HepG2 (cell line): ENCODE results near the gene PAK3. TPM values are rescaled to one million over a fixed set of nuclear protein-coding genes. Genes with fewer than 3 reads are reported as not detected.

Experiments used
- ATAC-seq: fragments of 200-7000 bp; cut with Tn5 transposase; 3 replicates; pipeline ENCODE4 v1.9.1; 2020; ENCODE audit warnings: mild to moderate bottlenecking, moderate library complexity
- BruUV-seq: library from RNA; stranded (reverse); fragments of 400-500 nt; replicated peaks from 2 replicates; lab custom pipeline; 2021; lab: Mats Ljungman, UMichigan
- CTCF ChIA-PET: fragments of 300-600 bp; formaldehyde crosslinking; extraction: SDS; loops from one replicate; lab custom pipeline; 2021; ENCODE audit warnings: low total read pairs, inconsistent platforms, low intra/inter-chr PET ratio; lab: Yijun Ruan, JAX
- POLR2A ChIA-PET: fragments of 350-600 bp; sonication (Branson Sonifier 250); formaldehyde crosslinking; loops from one replicate; lab custom pipeline; 2020; ENCODE audit warnings: antibody characterized with exemption, inconsistent platforms; lab: Yijun Ruan, JAX
- DNase-seq: peaks from one replicate; pipeline ENCODE4 v3.0.0-alpha.2; 2015; ENCODE audit warnings: low spot score
- FAIRE-seq: peaks from 3 replicates; lab custom pipeline; 2011; peaks lifted over from hg19 to GRCh38; lab: Jason Lieb, UNC
- H2AFZ ChIP-seq: one replicate; pipeline ENCODE4 v1.6.1; 2011; ENCODE audit warnings: low read length, inconsistent platforms
- H3K27ac ChIP-seq: fragments of 300-600 bp; 3 replicates; pipeline ENCODE4 v1.8.0; 2011; ENCODE audit warnings: mixed run types, mild to moderate bottlenecking, mixed read lengths, low read length, inconsistent platforms; ENCODE audit not compliant: insufficient read depth; ENCODE audit errors: extremely low read length
- H3K27me3 ChIP-seq, 2 experiments: fragments of 200-600 bp in 1 of 2; 2 replicates in 1 of 2; 3 replicates in 1 of 2; pipeline versions ENCODE4 v1.6.0 to v1.8.0; 2011; ENCODE audit warnings: low read length in 2 of 2, mild to moderate bottlenecking in 2 of 2, moderate library complexity in 2 of 2, inconsistent platforms in 1 of 2; ENCODE audit not compliant: insufficient read depth in 2 of 2, control insufficient read depth in 1 of 2
- H3K36me3 ChIP-seq, 2 experiments: fragments of 200-600 bp in 1 of 2; replicated peaks in 1 of 2; 2 replicates in 1 of 2; 3 replicates in 1 of 2; pipeline versions ENCODE4 v1.5.1 to v1.8.0; 2011; ENCODE audit warnings: low read length in 2 of 2, inconsistent platforms in 1 of 2; ENCODE audit not compliant: insufficient read depth in 2 of 2, control insufficient read depth in 1 of 2
- H3K4me1 ChIP-seq: 2 replicates; pipeline ENCODE4 v1.5.1; 2012; ENCODE audit warnings: low read length, inconsistent platforms; ENCODE audit not compliant: insufficient read depth
- H3K4me2 ChIP-seq: 2 replicates; pipeline ENCODE4 v1.6.0; 2011; ENCODE audit warnings: low read depth, low read length, inconsistent platforms
- H3K4me3 ChIP-seq, 3 experiments: fragments of 200-600 bp in 1 of 3; sonication (generic), shearing (Covaris generic) in 1 of 3; replicated peaks in 1 of 3; 2 replicates each; pipeline ENCODE4 v1.5.1; 2011 to 2016; ENCODE audit warnings: low read length in 3 of 3, inconsistent platforms in 2 of 3, low read depth in 2 of 3, mild to moderate bottlenecking in 2 of 3, control low read depth in 1 of 3, mixed read lengths in 1 of 3; ENCODE audit not compliant: insufficient read depth in 1 of 3
- H3K79me2 ChIP-seq: one replicate; pipeline ENCODE4 v1.6.1; 2011; ENCODE audit warnings: low read length, inconsistent platforms; ENCODE audit not compliant: insufficient read depth
- H3K9ac ChIP-seq: 2 replicates; pipeline ENCODE4 v1.6.0; 2011; ENCODE audit warnings: mild to moderate bottlenecking, low read depth, low read length, inconsistent platforms; ENCODE audit not compliant: insufficient read depth
- H3K9me3 ChIP-seq: 2 replicates; pipeline ENCODE4 v1.5.1; 2012; ENCODE audit warnings: mild to moderate bottlenecking, low read length
- H4K20me1 ChIP-seq: 2 replicates; pipeline ENCODE4 v1.6.0; 2011; ENCODE audit warnings: inconsistent platforms, mild to moderate bottlenecking, low read length, moderate library complexity; ENCODE audit not compliant: insufficient read depth
- BCL6 ChIP-seq: IDR thresholded peaks from 2 replicates; pipeline ENCODE4 v1.6.1; 2016; ENCODE audit warnings: missing genetic modification reagents, missing compliant biosample characterization
- BHLHE40 ChIP-seq: IDR thresholded peaks from 2 replicates; pipeline ENCODE4 v1.6.1; 2011; ENCODE audit warnings: low read length, improper control_type of control experiment
- BORCS8-MEF2B ChIP-seq: sonication (generic); formaldehyde crosslinking; IDR thresholded peaks from 2 replicates; pipeline ENCODE4 v1.8.0; 2022; ENCODE audit warnings: mild to moderate bottlenecking, missing genetic modification reagents
- CHD4 ChIP-seq: fragments of 200-600 bp; sonication (generic); IDR thresholded peaks from 2 replicates; pipeline ENCODE4 v1.7.0; 2017; ENCODE audit warnings: mild to moderate bottlenecking, low read length, borderline replicate concordance
- KLF13 ChIP-seq: sonication (generic); formaldehyde crosslinking; IDR thresholded peaks from 2 replicates; pipeline ENCODE4 v1.4.0; 2020; ENCODE audit warnings: mild to moderate bottlenecking, missing genetic modification reagents
- MAFG ChIP-seq: sonication (generic); formaldehyde crosslinking; IDR thresholded peaks from 2 replicates; pipeline ENCODE4 v1.5.1; 2020; ENCODE audit warnings: mild to moderate bottlenecking, missing genetic modification reagents
- MED1 ChIP-seq: sonication (generic); formaldehyde crosslinking; IDR thresholded peaks from 2 replicates; pipeline ENCODE4 v1.4.0; 2020; ENCODE audit warnings: missing genetic modification reagents
- NCOR1 ChIP-seq: fragments of 200-600 bp; sonication (generic); IDR thresholded peaks from 2 replicates; pipeline ENCODE4 v1.7.0; 2017; ENCODE audit warnings: antibody characterized with exemption, low read length, borderline replicate concordance
- POLR2A ChIP-seq, 2 experiments: IDR thresholded peaks; 2 replicates each; pipeline ENCODE4 v1.6.1; 2011; ENCODE audit warnings: low read depth in 2 of 2, low read length in 2 of 2, mild to moderate bottlenecking in 1 of 2, moderate library complexity in 1 of 2; ENCODE audit not compliant: insufficient read depth in 1 of 2
- POLR2AphosphoS2 ChIP-seq: IDR thresholded peaks from 2 replicates; pipeline ENCODE4 v1.6.1; 2011; ENCODE audit warnings: low read depth, low read length, improper control_type of control experiment
- RELA ChIP-seq: sonication (generic); formaldehyde crosslinking; IDR thresholded peaks from 2 replicates; pipeline ENCODE4 v1.4.0; 2020; ENCODE audit warnings: missing genetic modification reagents
- SAFB2 ChIP-seq: sonication (generic); formaldehyde crosslinking; IDR thresholded peaks from 2 replicates; pipeline ENCODE4 v1.5.1; 2020; ENCODE audit warnings: missing genetic modification reagents, low read depth, mild to moderate bottlenecking, borderline replicate concordance
- ZNF329 ChIP-seq: sonication (generic); formaldehyde crosslinking; IDR thresholded peaks from 2 replicates; pipeline ENCODE4 v1.9.0; 2021; ENCODE audit warnings: low read depth, mild to moderate bottlenecking, missing genetic modification reagents
- ZNF33A ChIP-seq: sonication (generic); formaldehyde crosslinking; IDR thresholded peaks from 2 replicates; pipeline ENCODE4 v1.5.1; 2020; ENCODE audit warnings: missing genetic modification reagents, mild to moderate bottlenecking, moderate library complexity, borderline replicate concordance
- ZNF570 ChIP-seq: sonication (generic); formaldehyde crosslinking; IDR thresholded peaks from 2 replicates; pipeline ENCODE4 v1.4.0; 2020; ENCODE audit warnings: mild to moderate bottlenecking, missing genetic modification reagents, borderline replicate concordance
- ZNF644 ChIP-seq: IDR thresholded peaks from 2 replicates; pipeline ENCODE4 v1.6.1; 2016; ENCODE audit warnings: low read depth
- ZNF747 ChIP-seq: sonication (generic); formaldehyde crosslinking; IDR thresholded peaks from 2 replicates; pipeline ENCODE4 v1.8.1; 2023; ENCODE audit warnings: missing genetic modification reagents, mild to moderate bottlenecking, borderline replicate concordance
- WGBS: methylation state at CpG from one replicate; pipeline ENCODE4 v1.1.6; 2017; ENCODE audit warnings: low lambda C conversion rate; 5-methylcytosine and 5-hydroxymethylcytosine counted together
- in situ Hi-C: cut with HindIII; loops from 2 replicates; pipeline ENCODE4 v1.10.0; 2017; ENCODE audit warnings: low pct_unique_long_range_greater_than_20kb; ENCODE audit not compliant: extremely low pct_ligation_motif_present
- intact Hi-C: fragments of 100-400 bp; cut with micrococcal nuclease; formaldehyde crosslinking; loops from one replicate; pipeline ENCODE4 v1.10.0; 2022; ENCODE audit not compliant: unreplicated experiment
- polyA plus RNA-seq, 8 experiments: library from polyadenylated mRNA; depleted of rRNA in 3 of 8; stranded (reverse) in 7 of 8; unstranded in 1 of 8; fragments of >200 nt; fragmentation: Illumina TruSeq in 4 of 8; extraction: Trizol in 4 of 8; gene quantifications; 2 replicates each; pipeline versions ENCODE4 v1.2.1 to v1.2.3, GENCODE V29; 2011 to 2016; ENCODE audit warnings: low read depth in 4 of 8, missing spikeins in 1 of 8, mixed read lengths in 1 of 8; ENCODE audit not compliant: insufficient read depth in 1 of 8
- total RNA-seq, 5 experiments: library from RNA; depleted of rRNA; stranded (reverse); fragments of >200 nt; fragmentation: Illumina TruSeq; extraction: Trizol; gene quantifications; 2 replicates each; pipeline ENCODE4 v1.2.3, GENCODE V29; 2016; ENCODE audit warnings: low read depth in 1 of 5
- TF ChIP-seq, protein P1 (sequence below): sonication (generic); formaldehyde crosslinking; IDR thresholded peaks from 2 replicates; pipeline ENCODE4 v1.4.0; 2020; ENCODE audit warnings: missing genetic modification reagents, borderline replicate concordance
- TF ChIP-seq, protein P2 (sequence below): sonication (generic); formaldehyde crosslinking; IDR thresholded peaks from 2 replicates; pipeline ENCODE4 v1.5.1; 2020; ENCODE audit warnings: missing genetic modification reagents, mild to moderate bottlenecking, borderline replicate concordance

PAK3 gene
- total and polyA plus RNA-seq, 2 of the 13 experiments (the other 11 are each of a cell fraction or from before 2014, with no cell fraction given), result not detected

- Histone ChIP-seq H3K4me3 (no peak overlapping the region), H3K27me3 (no peaks in the 10 kb centered on the region), H3K4me1 (no peaks in the 10 kb centered on the region), H3K9ac (no peak overlapping the region), H3K27ac (no peak overlapping the region), H3K9me3 (no peaks in the 10 kb centered on the region), H3K79me2 (no peaks in the 10 kb centered on the region), H4K20me1 (no peaks in the 10 kb centered on the region), H3K4me2 (no peak overlapping the region), H2AFZ (no peak overlapping the region), H3K36me3 (no peaks in the 10 kb centered on the region)
- TF ChIP-seq ZNF644 (CRISPR knock-in tag) (no peak), MAFG (no peak), SAFB2 (CRISPR knock-in tag) (no peak), POLR2A (IDR thresholded peaks at IDR 0.05; ENCODE audit: insufficient read depth in 1 of 2, low read depth in 2 of 2, low read length in 2 of 2) (no peak), ZNF33A (CRISPR knock-in tag) (no peak), BCL6 (CRISPR knock-in tag) (no peak), RELA (CRISPR knock-in tag) (no peak), ZNF747 (CRISPR knock-in tag) (no peak), ZNF329 (CRISPR knock-in tag) (no peak), ZNF570 (no peak), BORCS8-MEF2B (CRISPR knock-in tag) (no peak), KLF13 (CRISPR knock-in tag) (no peak), MED1 (CRISPR knock-in tag) (no peak), NCOR1 (no peak), POLR2AphosphoS2 (no peak), BHLHE40 (no peak), CHD4 (no peak)
- TF ChIP-seq, protein P1, sequence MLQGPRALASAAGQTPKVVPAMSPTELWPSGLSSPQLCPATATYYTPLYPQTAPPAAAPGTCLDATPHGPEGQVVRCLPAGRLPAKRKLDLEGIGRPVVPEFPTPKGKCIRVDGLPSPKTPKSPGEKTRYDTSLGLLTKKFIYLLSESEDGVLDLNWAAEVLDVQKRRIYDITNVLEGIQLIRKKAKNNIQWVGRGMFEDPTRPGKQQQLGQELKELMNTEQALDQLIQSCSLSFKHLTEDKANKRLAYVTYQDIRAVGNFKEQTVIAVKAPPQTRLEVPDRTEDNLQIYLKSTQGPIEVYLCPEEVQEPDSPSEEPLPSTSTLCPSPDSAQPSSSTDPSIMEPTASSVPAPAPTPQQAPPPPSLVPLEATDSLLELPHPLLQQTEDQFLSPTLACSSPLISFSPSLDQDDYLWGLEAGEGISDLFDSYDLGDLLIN (CRISPR knock-in tag), result no peak
- TF ChIP-seq, protein P2, sequence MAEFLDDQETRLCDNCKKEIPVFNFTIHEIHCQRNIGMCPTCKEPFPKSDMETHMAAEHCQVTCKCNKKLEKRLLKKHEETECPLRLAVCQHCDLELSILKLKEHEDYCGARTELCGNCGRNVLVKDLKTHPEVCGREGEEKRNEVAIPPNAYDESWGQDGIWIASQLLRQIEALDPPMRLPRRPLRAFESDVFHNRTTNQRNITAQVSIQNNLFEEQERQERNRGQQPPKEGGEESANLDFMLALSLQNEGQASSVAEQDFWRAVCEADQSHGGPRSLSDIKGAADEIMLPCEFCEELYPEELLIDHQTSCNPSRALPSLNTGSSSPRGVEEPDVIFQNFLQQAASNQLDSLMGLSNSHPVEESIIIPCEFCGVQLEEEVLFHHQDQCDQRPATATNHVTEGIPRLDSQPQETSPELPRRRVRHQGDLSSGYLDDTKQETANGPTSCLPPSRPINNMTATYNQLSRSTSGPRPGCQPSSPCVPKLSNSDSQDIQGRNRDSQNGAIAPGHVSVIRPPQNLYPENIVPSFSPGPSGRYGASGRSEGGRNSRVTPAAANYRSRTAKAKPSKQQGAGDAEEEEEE, result no peak
- POLR2A ChIA-PET, result no interaction called here
- WGBS, result 3% methylated on average over 3 of the region's 3 CpGs
- FAIRE-seq (no peak), DNase-seq (no peak), ATAC-seq (no peak)
- in situ Hi-C loops, result loop anchor here (25.0 kb wide), 1 partner anchor 278 kb away; no protein-coding TSS in a partner anchor
- CTCF ChIA-PET, result no interaction called here
- BruUV-seq, result no TSS peak
- intact Hi-C loops, result no loop called here
These were observed 63.2 kb downstream of the PAK3 start for GRCh38 chrX:111159232-111159631.
